ENCODE measurements around the gene CDK19.

GRCh38 chr6:110606151-110606550 is 209.1 kb downstream of the CDK19 start:
- TF ChIP-seq CTCF (IDR thresholded peaks at IDR 0.05) (no peak), POLR2A (IDR thresholded peaks at IDR 0.05) (no peak)
